Stimulated activated CD4-positive, alpha-beta T cell treated with anti-CD3 and anti-CD28 coated beads, TNF-alpha, amount 100 ng/mL, for 4 hours (primary cell): ENCODE measurements around the gene HTR3C.
A peak's percentile ranks its signal among the peaks of the same experiment; 100 is the strongest.
"Not testable (repeated sequence)": the region's sequence is repeated elsewhere in the genome, so short reads cannot be mapped to it uniquely, and the experiment has no call there.

Experiments used
- DNase-seq, 3 experiments: peaks; one replicate each; pipeline ENCODE4 v3.0.0-alpha.2; 2020; ENCODE audit warnings: low read depth in 3 of 3

HTR3C gene, protein sequence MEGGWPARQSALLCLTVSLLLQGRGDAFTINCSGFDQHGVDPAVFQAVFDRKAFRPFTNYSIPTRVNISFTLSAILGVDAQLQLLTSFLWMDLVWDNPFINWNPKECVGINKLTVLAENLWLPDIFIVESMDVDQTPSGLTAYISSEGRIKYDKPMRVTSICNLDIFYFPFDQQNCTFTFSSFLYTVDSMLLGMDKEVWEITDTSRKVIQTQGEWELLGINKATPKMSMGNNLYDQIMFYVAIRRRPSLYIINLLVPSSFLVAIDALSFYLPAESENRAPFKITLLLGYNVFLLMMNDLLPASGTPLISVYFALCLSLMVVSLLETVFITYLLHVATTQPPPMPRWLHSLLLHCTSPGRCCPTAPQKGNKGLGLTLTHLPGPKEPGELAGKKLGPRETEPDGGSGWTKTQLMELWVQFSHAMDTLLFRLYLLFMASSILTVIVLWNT

DNA sequence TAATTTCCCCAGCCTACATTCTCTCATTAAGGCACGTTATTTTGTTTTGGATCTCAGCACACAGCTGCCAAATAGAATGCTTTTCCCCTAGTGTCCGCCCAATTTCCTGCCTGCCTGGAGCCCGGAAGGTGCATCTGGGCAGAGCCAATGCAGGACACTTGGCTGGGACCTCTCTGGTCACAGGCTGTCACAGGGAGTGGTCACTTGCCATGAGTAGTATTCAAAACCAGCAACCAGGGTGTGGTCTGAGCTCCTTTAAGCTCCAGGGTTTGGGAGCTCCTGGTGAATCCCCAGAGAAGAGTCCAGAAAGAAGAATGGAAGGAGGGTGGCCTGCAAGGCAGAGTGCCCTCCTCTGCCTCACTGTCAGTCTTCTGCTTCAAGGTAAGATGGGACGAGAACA, at the start of gene HTR3C:
Gene HTR3C, plus strand, starts transcription at position 281 of the 400 bp plus-strand sequence. Its CDS starts 34 bp downstream, at position 315.
- no peak for DNase-seq

DNA sequence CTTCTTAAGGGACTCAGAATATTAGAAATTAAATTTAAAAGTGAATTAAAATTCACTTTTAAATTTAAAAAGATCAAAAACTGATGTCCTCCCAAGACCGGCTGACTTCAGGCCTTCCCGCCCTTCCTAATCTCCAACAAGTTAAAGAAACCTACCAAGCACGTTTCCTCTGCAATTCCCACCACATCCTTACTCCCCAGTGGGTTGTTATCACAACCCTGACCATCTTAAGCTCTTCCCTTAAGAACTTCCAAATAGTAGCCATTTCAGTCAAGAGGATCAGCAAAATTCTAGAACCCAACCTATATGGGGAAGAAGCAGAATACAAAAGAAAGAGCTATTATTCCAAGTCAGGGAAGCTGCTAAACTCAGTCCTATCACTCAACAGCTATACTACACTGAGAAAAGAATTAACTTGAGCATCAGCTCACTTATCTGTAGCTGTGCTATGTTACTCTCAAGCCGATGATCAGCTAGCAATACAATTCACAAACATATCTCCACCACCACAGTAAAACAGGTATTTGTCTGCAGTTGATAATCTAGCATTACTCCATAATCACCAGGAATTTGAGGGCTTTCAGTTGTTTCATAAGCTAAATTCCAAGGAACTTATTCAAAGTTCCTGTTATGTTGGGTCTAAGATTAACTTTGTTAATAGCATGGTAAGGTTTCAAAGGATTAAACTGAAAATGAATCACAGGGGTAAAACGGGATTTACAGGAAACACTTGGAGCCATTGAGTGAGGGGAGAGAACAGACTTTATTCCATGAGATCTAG, 49.5 kb upstream of the HTR3C start:
- no peak for DNase-seq

DNA sequence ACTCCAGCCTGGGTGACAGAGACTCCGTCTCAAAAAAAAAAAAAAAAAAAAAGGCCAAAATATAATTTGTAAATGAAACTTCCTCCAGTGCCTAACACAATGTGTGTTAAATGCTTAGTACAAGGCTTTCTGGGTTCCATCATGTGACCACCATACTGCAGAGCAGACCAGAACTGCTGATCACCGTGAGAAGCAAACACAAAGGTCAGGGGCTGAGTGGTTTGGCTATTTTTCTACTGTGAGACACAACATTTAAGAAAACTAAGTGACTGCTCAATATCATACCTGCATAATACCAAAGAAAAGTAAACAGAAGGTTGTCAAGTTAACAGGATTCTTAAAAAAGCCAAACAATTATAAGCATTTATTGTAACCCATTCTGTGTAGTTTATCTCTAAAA, 48.4 kb upstream of the HTR3C start:
- DNase-seq = no peak

DNA sequence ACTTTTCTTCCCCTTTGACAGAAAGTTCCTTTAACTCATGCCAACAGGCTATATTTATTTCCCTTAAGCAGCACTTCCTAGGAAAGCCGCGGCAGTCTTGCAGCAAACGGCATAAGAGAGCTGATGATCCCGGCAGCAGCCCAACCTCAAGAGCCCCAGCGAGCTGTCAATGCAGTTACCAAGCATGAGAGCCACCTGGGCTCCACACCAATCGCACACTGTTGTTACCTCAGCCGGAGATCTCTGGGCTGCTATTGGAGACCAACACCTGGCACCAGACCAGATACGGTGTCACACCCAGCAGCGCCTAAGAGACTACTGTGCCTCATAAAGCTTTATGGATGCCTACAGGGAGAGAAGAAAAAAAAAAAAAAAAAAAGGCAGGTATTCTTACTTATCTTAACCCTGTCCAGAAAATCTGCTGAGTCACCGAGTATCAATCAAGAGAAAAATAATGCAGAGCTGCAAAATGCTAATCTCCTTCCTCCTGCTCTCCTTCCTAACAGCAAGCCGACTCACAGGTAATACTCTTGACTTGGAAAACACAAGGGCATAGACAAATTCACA, 46.8 kb upstream of the HTR3C start:
- DNase-seq = no peak

DNA sequence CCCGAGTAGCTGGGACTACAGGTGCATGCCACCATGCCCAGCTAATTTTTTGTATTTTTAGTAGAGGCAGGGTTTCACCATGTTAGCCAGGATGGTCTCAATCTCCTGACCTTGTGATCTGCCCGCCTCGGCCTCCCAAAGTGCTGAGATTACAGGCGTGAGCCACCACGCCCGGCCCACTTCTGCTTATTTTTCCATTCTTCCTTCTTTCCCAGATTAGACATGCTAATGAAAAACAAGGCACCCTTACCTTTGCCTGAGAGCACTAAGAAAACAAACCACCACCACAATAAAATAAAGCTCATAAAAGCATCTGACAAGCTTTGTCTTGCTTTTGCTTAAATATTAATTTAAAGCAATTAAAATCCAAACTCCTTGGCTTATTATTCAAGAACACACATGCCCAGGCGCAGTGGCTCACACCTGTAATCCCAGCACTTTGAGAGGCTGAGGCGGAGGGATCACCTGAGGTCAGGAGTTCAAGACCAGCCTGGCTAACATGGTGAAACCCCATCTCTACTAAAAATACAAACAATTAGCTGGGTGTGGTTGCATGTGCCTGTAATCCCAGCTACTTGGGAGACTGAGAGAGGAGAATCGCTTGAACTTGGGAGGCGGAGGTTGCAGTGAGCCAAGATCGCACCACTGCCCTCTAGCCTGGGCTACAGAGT, 45.6 kb upstream of the HTR3C start:
- not testable (repeated sequence) for DNase-seq

DNA sequence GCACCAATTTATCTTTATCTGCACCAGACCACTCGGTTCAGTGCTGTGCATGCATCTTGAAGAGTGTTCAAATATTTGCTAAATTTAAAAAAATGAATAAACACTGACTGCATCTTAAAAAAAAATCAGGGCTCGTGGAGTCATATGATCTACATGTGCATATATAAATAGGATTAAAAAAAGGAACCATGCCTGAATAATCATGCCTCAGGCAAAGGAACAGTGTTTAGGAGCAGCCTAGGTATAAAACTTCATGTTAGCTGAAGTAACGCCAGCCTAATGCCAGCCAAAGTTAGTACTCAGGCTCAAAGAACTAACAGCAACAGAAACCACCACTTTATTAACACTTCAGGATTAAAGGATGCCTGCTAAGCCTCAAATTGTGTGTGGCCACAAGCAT, 44.7 kb upstream of the HTR3C start:
- no peak for DNase-seq

DNA sequence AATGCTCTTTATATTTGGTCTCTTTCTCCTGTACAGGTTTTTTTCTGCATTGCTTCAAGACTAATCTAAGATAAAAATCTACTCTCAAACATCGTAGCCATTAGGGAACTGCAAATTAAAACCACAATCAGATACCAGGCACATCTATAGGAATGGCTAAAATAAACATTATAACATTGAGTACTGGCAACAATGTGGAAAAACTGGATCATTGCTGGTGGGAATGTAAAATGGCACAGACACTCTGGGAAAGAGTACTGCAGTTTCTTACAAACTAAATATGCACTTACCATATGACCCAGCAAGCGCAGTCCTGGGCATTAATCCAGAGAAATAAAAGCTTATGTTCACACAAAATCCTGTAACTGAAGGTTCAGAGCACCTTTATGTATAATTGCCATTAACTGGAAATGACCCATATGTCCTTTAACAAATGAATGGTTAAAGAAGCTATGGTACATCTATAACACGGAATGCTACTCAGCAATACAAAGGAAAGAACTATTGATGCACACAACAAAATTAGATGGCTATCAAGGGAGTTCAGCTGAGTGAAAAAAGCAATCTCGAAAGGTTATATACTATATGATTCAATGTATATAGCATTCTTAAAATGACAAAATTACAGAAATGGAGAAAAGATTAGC, 41.5 kb upstream of the HTR3C start:
- no peak for DNase-seq

DNA sequence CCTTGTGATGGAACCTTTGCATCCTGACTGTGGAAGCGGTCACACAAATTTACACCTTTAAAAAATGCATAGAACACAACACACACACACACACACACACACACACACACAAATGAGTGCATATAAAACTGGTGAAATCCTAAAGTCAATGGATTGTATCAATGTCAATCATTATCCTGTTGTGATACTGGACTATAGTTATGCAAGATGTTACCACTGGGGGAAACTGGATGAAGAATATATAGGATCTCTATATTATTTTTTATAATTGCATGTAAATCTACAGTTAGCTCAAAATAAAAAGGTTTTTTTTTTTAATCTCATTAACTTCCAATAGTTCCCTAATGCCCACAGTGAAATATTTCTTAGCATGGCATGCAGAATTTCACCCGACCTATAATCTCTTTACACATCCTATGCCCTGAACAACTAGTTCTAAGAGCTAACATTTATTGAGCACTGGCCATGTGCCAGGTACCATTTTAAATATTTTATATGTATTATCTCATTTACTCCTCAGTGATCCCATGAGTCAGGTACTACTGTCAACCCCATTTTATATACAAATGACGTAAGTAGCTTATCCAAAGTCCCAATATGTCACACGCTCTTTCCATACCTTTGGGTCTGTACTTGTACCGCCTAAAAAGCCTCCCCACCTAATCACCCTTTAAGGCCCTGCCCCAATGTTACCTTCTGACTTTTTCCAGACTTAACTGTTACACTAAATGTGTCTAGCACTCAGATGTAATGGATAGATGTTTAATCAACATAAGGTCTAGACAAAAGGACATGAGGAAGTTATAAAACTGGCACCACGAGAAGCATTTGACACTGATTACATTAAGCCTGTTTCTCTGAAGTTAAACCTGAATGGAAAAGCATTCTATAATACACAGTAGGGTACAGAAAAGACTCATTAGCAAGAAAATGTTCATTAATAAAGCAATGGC, 40.6 kb upstream of the HTR3C start:
- DNase-seq = no peak

DNA sequence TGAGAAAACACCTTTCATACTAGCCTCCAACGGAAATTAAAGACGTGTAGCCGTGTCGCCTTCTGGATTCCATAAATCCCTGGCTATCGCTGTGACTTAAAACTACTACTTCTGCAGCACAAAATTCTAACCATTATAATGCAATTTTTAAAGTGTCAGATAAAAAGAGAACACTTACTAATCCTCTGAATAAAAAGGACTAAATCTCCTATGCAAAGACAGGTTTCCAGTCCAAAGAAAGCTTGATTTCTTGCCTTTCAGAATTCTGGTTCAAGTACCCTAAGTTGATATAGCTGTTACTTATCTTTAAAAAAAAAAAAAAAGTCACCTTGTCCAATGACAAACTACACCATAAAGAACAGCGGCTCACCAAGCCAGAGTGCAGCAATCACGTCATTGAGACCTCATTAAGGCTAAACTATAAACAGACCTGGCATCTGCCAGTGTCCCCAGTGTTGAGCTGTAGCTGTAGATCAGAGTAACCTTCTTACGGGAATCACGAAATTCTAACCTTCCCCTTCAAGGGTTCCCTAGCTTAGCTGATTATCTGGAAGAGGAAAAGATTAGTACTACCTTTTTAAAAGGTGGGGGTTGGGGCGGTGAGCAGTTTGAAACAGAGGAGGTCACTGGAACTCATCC, 37.3 kb upstream of the HTR3C start:
- DNase-seq = no peak

DNA sequence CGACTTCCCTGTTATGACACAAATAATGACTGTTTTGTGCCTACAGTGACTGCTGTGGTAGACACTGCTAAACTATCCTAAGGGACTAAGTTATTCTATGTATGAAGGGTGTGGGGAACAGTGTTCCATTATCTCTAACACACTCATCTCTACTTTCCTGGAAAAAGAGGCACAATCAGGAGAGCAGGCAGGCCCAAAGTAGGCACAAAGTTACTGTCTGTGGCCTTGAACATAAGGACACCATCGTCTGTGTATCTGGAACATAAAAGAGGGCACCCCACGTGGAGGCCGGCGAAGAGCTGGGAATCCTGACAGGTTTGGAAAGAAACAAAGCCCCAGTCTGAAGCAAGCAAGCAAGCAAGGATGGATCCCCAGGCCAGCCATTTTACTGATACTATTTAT, 36.7 kb upstream of the HTR3C start:
- DNase-seq = no peak

DNA sequence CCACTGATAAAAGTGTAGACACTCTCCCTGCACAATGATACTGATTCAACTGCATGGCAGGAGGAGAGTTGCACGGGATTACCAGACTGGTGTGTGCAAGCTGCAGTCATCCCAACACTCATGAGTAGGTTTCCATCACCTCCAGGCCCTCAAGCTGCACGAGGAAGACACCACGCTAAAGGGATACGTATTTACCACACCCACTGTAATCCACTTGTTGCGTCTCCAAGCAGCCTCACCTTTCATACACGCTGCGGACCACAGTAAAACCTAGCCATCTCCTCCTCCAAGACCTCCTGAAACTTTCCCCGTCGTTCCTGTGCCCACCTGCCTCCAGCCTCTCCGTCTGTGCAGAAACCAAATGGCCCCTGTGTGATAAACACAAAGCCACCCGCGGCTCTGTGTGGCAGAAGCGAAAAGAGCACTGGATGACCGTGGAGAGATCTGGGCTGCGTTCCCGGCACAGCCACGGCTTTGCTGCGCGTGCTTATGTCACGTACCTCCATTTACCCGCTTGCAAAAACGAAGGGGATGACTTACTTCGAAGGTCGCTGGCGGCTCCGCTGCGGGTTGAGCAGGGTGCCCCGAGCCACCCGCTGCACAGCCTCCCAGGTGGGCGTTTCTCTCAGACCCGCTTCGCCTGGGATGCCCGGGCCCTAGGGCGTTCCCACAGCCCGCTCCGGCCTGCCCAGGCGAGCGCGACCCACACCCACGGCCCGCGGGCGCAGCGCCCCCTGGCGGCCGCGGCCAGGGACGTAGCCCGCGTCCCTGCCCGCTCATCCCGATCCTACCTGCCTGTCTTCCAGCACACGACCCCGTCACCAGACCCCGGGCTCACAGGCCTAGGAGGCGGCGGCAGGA, 35.8 kb upstream of the HTR3C start:
- DNase-seq = peak in 2 of 3 experiments; percentile 19 to 47

DNA sequence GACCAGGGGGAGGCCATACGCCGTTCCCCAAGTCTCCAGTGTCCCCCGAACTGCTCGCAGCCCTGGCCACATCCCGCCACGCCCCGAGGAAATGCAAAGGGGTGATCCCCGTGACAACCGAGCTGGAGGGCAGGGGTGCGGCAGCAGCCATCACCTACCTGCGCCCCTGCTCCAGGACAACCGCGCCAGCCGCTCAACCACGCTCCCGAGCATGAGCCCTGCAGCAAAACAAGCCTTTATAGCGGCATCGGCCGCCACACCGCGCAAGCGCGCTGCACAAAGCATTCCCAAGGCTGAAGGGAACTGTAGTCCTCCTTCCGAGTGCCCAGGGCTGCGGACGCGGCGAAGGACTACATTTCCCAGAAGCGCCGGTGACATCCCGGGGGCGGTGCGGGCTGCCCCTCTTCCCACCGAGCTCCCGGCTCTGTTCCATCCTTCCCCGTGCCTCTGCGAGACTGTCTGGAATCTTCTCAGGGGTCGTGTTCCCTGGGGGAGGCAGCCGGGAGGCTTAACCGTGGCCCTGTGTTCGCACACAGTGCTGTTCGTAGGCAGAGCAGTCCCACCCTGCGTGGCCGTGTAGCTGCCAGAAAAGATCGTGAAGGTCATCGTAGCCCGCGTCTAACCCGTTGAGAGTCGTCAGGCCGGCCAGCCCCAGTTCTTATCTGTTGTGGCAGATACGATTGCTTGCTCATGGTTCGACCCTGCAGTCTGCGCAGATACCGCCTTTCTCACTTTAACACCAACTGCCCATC, 35.0 kb upstream of the HTR3C start, which contains the start of gene ABCC5:
Gene ABCC5, minus strand, starts transcription at position 213 of the 752 bp plus-strand sequence. CDS start 3,492 bp downstream, outside the sequence.
- DNase-seq = peak; percentile 68 to 71 (median 69)

DNA sequence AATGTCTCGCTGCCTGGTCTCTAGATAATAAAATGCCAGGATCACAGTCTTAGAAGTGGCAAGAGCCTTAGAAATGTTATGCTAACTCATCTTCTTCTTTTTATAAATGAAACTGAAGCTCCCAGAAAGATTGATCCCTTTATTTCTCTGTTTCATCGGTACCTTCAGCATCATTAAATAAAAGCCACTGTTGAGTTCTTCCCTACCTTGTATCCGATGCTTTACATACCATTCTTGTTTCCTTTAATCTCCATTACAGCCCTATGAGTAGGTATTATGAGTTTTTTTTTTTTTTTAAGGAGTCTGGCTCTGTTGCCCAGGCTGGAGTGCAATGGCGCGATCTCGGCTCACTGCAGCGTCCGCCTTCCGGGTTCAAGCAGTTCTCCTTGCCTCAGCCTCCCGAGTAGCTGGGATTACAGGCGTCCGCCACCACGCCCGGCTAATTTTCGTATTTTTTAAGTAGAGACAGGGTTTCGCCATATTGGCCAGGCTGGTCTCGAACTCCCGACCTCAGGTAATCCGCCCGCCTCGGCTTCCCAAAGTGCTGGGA, 34.3 kb upstream of the HTR3C start:
- no peak for DNase-seq

DNA sequence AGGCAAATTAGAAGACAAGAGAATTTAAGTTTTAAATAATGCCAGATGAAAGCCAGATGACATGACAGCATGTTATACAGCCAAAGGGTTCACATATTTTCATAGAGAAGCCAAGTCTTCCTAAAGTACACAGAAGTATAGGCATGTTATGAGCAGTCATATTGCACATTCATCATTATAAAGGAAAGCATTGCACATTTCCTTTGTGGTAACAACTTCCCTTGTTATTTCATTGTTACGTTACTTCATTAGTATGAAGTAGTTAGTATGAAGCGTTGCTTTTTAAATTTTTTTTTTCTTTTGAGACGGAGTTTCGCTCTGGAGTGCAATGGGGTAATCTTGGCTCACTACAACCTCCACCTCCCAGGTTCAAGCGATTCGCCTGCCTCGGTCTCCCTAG, 30.5 kb upstream of the HTR3C start:
- DNase-seq = no peak

DNA sequence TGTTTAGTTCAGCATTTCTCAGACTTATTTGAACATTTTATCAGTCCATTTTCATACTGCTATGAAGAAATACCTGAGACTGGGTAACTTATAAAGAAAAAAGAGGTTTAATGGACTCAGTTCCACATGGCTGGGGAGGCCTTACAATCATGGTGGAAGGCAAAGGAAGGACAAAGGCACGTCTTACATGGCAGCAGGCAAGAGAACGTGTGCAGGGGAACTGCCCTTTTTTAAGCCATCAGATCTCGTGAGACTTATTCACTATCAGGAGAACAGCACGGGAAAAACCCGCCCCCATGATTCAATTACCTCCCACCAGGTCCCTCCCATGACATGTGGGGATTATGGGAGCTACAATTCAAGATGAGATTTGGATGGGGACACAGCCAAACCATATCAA, 27.6 kb upstream of the HTR3C start:
- DNase-seq = not testable (repeated sequence)

DNA sequence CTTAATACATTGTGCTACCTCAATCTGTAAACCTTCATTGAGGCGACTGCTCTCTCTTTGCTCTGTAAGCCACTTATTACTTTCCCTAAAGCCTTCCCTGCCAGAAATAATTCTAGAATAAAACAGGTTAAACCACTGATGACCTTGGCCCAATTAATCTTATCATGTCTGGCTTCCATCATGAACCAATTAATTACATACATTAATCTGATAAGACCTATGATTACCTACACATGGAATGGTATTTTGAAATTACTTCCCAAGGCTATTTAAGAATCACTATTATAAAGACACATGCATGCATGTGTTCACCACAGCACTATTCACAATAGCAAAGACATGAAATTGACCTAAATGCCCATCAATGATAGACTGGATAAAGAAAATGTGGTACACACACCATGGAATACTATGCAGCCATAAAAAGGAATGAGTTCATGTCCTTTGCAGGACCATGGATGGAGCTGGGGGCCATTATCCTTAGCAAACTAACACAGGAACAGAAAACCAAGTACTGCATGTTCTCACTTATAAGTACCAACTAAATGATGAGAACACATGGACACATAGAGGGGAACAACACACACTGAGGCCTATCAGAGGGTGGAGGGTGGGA, 24.5 kb upstream of the HTR3C start:
- not testable (repeated sequence) for DNase-seq

DNA sequence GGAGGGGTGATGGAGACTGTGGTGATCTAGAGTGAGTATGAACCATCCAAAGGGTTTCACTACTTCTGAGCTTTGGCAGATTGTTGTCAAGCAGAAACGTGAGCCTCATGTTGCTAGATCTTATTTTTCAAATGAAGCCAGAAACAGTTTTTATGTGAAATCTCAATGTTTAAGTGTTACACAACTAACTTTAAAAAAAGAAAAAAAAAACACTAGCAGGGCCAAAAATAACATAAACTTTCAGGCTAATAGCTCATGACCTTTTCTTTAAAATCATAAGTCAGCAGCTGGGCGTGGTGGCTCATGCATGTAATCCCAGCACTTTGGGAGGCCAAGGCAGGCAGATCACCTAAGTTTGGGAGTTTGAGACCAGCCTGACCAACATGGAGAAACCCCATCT, 23.4 kb upstream of the HTR3C start:
- DNase-seq = no peak
